PC-9 (cell line): ENCODE results near the gene SNX2.

Source experiments
- CTCF ChIP-seq: fragments of 200-600 bp; sonication (generic); conservative IDR thresholded peaks from 2 replicates; pipeline ENCODE4 v1.6.1; 2017; ENCODE audit warnings: mixed run types, antibody characterized with exemption, mild to moderate bottlenecking, moderate library complexity
- EZH2 ChIP-seq: fragments of 200-600 bp; sonication (generic); IDR thresholded peaks from 2 replicates; pipeline ENCODE4 v1.8.0; 2017; ENCODE audit warnings: antibody characterized with exemption, low read depth

- TF ChIP-seq CTCF (no peak), EZH2 (no peak)
Observed at GRCh38 chr5:122849771-122850170, 74.9 kb downstream of the SNX2 start.
